ENCODE measurements around the gene SPATA13.

SPATA13 gene

DNA sequence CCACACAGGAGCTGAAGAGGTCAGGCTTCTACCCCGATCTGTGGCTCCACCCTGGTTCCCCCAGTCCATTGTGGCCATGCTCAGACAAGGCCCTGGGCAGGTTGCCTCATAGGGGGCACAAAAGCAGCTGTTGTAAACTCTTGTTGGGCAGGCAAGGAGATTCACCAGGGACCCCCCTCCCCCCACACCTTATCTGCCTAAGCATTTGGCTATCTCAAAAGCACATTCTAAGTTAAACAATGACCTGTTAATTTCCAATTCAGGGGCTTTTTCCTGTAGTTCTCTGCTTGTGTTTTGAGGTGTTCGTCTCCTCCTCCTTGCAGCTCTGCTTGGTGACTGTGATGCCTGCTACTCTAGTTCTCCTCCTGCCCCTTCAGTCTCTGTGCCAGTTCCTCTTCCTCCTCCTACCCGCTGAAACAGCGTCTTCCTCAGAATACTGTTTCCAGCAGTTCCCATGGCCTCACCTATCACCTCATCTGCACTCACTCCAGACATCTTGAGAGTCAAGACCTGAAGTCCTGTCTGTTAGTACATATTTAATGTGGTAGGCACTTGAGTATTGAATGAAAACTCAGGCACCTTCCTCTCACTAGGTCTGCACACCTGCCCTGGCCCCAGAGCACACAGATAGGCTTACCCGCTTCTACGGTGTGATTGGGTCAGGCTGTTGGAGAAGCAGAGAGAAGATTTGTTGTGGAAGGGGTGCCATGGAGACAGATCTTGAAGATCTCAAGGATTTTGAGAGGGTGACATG is 31.7 kb downstream of the SPATA13 start:
- DNase-seq (ENCODE audit: low read depth): no peak
- TF ChIP-seq, protein P1, sequence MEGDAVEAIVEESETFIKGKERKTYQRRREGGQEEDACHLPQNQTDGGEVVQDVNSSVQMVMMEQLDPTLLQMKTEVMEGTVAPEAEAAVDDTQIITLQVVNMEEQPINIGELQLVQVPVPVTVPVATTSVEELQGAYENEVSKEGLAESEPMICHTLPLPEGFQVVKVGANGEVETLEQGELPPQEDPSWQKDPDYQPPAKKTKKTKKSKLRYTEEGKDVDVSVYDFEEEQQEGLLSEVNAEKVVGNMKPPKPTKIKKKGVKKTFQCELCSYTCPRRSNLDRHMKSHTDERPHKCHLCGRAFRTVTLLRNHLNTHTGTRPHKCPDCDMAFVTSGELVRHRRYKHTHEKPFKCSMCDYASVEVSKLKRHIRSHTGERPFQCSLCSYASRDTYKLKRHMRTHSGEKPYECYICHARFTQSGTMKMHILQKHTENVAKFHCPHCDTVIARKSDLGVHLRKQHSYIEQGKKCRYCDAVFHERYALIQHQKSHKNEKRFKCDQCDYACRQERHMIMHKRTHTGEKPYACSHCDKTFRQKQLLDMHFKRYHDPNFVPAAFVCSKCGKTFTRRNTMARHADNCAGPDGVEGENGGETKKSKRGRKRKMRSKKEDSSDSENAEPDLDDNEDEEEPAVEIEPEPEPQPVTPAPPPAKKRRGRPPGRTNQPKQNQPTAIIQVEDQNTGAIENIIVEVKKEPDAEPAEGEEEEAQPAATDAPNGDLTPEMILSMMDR (IDR thresholded peaks at IDR 0.05; ENCODE audit: low read depth, low read length, missing control alignments): no peak
- H3K4me3 ChIP-seq (ENCODE audit: low read depth, low read length): no peak overlapping the region

DNA sequence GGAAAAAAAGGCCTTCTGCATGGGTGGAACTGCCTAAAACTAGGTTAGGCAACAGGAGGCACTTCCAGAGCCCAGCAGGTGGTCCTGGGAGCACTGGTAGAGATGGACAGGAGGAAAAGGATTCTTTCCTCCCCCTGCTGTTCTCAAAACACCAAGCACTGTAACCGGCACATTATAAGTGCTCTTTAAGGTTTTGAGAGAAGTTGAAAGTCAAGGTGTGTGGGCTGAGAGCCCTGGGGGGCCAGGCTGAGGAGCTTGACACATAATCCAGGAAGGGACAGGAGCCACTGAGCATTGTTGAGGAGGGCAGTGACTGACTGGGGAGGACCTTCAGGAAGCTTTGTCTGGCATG is 32.3 kb downstream of the SPATA13 start:
- no peak overlapping the region for H3K4me3 ChIP-seq (ENCODE audit: low read depth, low read length)
- DNase-seq (ENCODE audit: low read depth): no peak

DNA sequence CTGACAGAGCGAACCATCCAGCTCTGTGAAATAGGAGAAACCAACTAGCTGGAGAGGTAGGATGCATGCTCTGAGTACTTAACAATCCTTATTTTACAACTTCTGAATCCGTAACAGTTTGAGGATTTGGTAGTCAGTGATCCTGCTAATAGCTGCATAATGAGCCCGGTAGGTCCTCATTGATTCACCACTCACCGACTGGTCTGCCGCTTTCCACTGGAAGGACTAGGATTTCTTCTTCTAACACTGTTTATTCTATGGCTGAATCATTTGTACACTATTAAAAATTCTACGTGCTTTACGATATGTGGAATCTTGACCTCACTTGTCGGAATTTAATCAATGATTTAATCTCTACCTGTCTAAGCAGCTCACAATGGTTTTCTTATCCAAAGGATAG is 33.9 kb downstream of the SPATA13 start:
- TF ChIP-seq, protein P1 (IDR thresholded peaks at IDR 0.05; ENCODE audit: low read depth, low read length, missing control alignments): no peak
- no peak overlapping the region for H3K4me3 ChIP-seq (ENCODE audit: low read depth, low read length)

More for the DNA sequence above, 32.3 kb downstream of the SPATA13 start:
- TF ChIP-seq, protein P1 (IDR thresholded peaks at IDR 0.05; ENCODE audit: low read depth, low read length, missing control alignments): no peak

DNA sequence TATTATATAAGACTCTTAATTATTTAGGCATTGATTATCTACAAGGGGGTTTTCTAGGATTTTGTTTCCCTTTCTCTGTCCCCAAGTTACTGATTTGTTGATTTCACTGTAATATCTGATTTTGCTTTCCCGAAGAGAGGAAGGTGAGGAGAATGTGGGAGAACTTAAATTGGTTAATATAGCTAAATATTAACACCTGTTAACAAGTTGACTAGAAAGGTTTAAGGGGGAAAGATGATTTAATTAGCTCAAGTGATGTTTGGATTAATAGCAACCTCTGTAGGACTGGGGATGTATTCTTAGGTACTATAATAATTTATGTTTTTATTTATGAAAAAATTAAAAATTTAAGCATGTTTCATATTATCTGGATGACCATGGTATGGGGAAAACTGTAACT is 35.1 kb downstream of the SPATA13 start:
- no peak overlapping the region for H3K4me3 ChIP-seq (ENCODE audit: low read depth, low read length)
- DNase-seq (ENCODE audit: low read depth): no peak
- TF ChIP-seq, protein P1 (IDR thresholded peaks at IDR 0.05; ENCODE audit: low read depth, low read length, missing control alignments): no peak

More for the DNA sequence above, 33.9 kb downstream of the SPATA13 start:
- no peak for DNase-seq (ENCODE audit: low read depth)

DNA sequence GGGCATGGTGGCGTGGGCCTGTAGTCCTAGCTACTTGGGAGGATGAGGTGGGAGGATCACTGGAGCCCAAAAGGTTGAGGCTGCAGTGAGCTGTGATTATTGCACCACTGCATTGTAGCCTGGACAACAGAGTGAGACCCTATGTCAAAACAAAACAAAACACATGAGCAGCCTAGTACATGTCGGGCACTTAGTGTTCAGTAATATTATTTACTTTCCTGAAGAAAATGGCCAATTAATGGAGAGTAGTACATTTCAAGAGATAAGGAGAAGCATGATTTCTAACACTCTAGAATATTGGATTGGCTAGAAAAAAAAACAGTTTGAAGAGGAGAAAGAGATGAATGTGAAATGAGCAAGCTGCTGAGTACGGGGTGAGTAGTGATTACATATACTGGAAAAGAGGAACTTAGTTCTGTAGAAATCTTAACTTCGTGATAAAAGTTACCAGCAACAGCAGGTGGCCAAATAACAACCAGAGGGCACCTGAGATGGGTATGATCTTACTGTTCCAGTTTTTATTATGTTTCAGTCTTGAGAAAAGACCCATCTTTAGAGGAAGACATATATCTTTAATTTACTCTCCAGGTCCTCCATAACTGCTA is 36.2 kb downstream of the SPATA13 start:
- DNase-seq (ENCODE audit: low read depth): no peak
- TF ChIP-seq, protein P1 (IDR thresholded peaks at IDR 0.05; ENCODE audit: low read depth, low read length, missing control alignments): no peak
- H3K4me3 ChIP-seq (ENCODE audit: low read depth, low read length): no peak overlapping the region

DNA sequence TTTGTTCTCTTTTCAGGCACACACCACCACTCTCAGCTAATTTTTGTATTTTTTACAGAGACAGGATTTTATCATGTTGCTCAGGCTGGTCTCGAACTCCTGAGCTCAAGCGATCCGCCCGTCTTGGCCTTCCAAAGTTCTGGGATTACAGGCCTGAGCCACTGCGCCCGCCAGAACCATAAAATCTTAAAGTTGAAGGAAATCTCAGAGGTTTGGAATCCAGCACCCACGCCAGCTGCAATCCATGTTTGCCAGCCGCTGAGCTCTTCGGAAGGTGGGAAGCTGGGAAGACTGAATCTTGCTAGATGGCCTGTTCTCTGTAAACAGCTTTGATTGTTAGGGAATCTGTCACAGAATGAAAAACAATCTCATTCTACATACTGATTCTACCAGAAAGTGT is 38.5 kb downstream of the SPATA13 start:
- TF ChIP-seq, protein P1 (IDR thresholded peaks at IDR 0.05; ENCODE audit: low read depth, low read length, missing control alignments): no peak
- DNase-seq (ENCODE audit: low read depth): no peak
- H3K4me3 ChIP-seq (ENCODE audit: low read depth, low read length): no peak overlapping the region

DNA sequence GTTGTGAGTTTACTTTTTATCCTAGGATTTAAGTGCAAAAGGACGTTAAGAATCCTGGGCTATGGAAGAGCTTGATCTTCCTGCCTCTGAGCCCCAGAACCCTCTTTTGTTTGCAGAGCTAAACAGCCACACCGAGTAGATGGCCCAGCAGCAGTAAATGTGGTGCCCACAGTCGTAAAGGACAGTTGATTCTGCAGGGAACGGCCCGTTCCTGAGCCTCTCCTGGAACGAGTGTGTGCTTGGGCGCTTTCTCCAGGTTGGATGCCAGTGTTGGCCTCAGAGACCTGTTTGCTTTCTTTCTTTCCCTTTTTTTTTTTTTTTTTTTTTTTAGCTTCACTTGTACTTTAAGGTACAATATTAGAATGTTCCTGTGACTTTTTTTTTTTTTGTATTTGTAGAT is 41.7 kb downstream of the SPATA13 start:
- no peak overlapping the region for H3K4me3 ChIP-seq (ENCODE audit: low read depth, low read length)
- TF ChIP-seq, protein P1 (IDR thresholded peaks at IDR 0.05; ENCODE audit: low read depth, low read length, missing control alignments): no peak
- DNase-seq (ENCODE audit: low read depth): no peak
